CD4-positive, alpha-beta T cell (primary cell): ENCODE results near the gene SLC25A3. TPM values are rescaled to one million over a fixed set of nuclear protein-coding genes. Genes with fewer than 3 reads are reported as not detected.

Experiments
- ATAC-seq: fragments of 200-7000 bp; cut with Tn5 transposase; one replicate; pipeline ENCODE4 v1.10.0; 2022; ENCODE audit warnings: mild to moderate bottlenecking; ENCODE audit not compliant: poor library complexity
- CTCF ChIA-PET: fragments of 350-600 bp; sonication (Branson Sonifier 250); formaldehyde crosslinking; loops from one replicate; lab custom pipeline; 2021; ENCODE audit warnings: antibody characterized with exemption, inconsistent platforms; lab: Charles Lee
- POLR2A ChIA-PET: fragments of 350-600 bp; sonication (Branson Sonifier 250); formaldehyde crosslinking; loops from one replicate; lab custom pipeline; 2021; ENCODE audit warnings: antibody characterized with exemption, inconsistent platforms; lab: Charles Lee
- DNase-seq, 14 experiments: peaks; one replicate each; pipeline ENCODE4 v3.0.0-alpha.2; 2013 to 2020; ENCODE audit warnings: mixed read lengths in 2 of 14
- H3K27ac ChIP-seq, 2 donors: one replicate each; pipeline versions ENCODE4 v1.5.1 to v1.7.0; 2013; ENCODE audit warnings: low read length in 2 of 2, low read depth in 1 of 2, mild to moderate bottlenecking in 1 of 2
- H3K27me3 ChIP-seq, 2 experiments: 1 replicate in 1 of 2; 2 replicates in 1 of 2; pipeline versions ENCODE4 v1.6.1 to v1.7.0; 2013; ENCODE audit warnings: low read length in 2 of 2, control low read depth in 1 of 2, mild to moderate bottlenecking in 1 of 2, moderate library complexity in 1 of 2; ENCODE audit not compliant: insufficient read depth in 2 of 2, control insufficient read depth in 1 of 2
- H3K36me3 ChIP-seq: one replicate; pipeline ENCODE4 v1.6.1; 2013; ENCODE audit warnings: low read length, control low read depth; ENCODE audit not compliant: insufficient read depth
- H3K4me1 ChIP-seq: one replicate; pipeline ENCODE4 v1.6.1; 2013; ENCODE audit warnings: low read length, control low read depth; ENCODE audit not compliant: insufficient read depth
- H3K4me3 ChIP-seq: one replicate; pipeline ENCODE4 v1.5.1; 2013; ENCODE audit warnings: mild to moderate bottlenecking, low read length, moderate library complexity
- H3K9me3 ChIP-seq, 2 experiments: 1 replicate in 1 of 2; 2 replicates in 1 of 2; pipeline versions ENCODE4 v1.6.1 to v1.7.0; 2013; ENCODE audit warnings: low read length in 2 of 2, mild to moderate bottlenecking in 2 of 2, control low read depth in 1 of 2, moderate library complexity in 1 of 2; ENCODE audit not compliant: control insufficient read depth in 1 of 2, insufficient read depth in 1 of 2
- H3K27ac Mint-ChIP-seq: one replicate; pipeline ENCODE4 v1.8.0; 2020; ENCODE audit warnings: mixed read lengths
- H3K27me3 Mint-ChIP-seq: one replicate; pipeline ENCODE4 v1.8.0; 2021; ENCODE audit warnings: mixed read lengths
- H3K36me3 Mint-ChIP-seq: one replicate; pipeline ENCODE4 v1.8.0; 2021; ENCODE audit warnings: low read depth, mixed read lengths
- H3K4me1 Mint-ChIP-seq: one replicate; pipeline ENCODE4 v1.8.0; 2021; ENCODE audit warnings: low read depth, mixed read lengths
- H3K4me3 Mint-ChIP-seq: one replicate; pipeline ENCODE4 v1.8.0; 2020; ENCODE audit warnings: mild to moderate bottlenecking, mixed read lengths
- H3K9me3 Mint-ChIP-seq: one replicate; pipeline ENCODE4 v1.8.0; 2020; ENCODE audit warnings: mixed read lengths
- CTCF ChIP-seq: fragments of 200-600 bp; IDR thresholded peaks from one replicate; pipeline ENCODE4 v1.8.0; 2022; ENCODE audit warnings: antibody characterized with exemption, mild to moderate bottlenecking
- intact Hi-C, 2 experiments: fragments of 100-400 bp; cut with DNase I in 1 of 2; cut with micrococcal nuclease in 1 of 2; formaldehyde crosslinking; loops; one replicate each; pipeline versions ENCODE4 v1.15.1 to v1.9.0; 2023 to 2025; cut with DNase I, micrococcal nuclease
- total RNA-seq, 174 experiments: library from RNA in 2 of 174; stranded (reverse) in 2 of 174; gene quantifications; one replicate each; pipeline ENCODE4 v1.2.3 and lab custom pipeline; 2021 to 2026

The SLC25A3 gene
- total RNA-seq, 2 experiments from 2014 or later: 602 to 615 TPM

GRCh38 chr12:98612696-98613334, 19.3 kb downstream of the SLC25A3 start:
- TF ChIP-seq CTCF: no peak
- ATAC-seq (no peak), DNase-seq (peak in 1 of 14 experiments; percentile 20)
- H3K27ac Mint-ChIP-seq: peak overlapping the region; percentile 56
- Histone ChIP-seq H3K36me3 (no peaks in the 10 kb centered on the region), H3K9me3 (no peaks in the 10 kb centered on the region), H3K27me3 (no peaks in the 10 kb centered on the region), H3K4me1 (no peaks in the 10 kb centered on the region), H3K27ac (no peak overlapping the region), H3K4me3 (no peak overlapping the region)
- no peak overlapping the region for H3K4me3 Mint-ChIP-seq
- no peaks in the 10 kb centered on the region for H3K27me3 Mint-ChIP-seq
- CTCF ChIA-PET: no interaction called here
- POLR2A ChIA-PET: no interaction called here
- intact Hi-C loops: no loop called here
- H3K36me3 Mint-ChIP-seq: no peaks in the 10 kb centered on the region
- H3K4me1 Mint-ChIP-seq: peaks cover 6% of the 10 kb centered on the region
- no peaks in the 10 kb centered on the region for H3K9me3 Mint-ChIP-seq

GRCh38 chr12:98618952-98619351, 25.5 kb downstream of the SLC25A3 start:
- no peaks in the 10 kb centered on the region for H3K9me3 Mint-ChIP-seq
- no peak overlapping the region for H3K27ac Mint-ChIP-seq
- no peaks in the 10 kb centered on the region for H3K36me3 ChIP-seq
- no peak overlapping the region for H3K4me3 Mint-ChIP-seq
- ATAC-seq (no peak), DNase-seq (peak in 2 of 14 experiments; percentile 25 to 32)
- no peaks in the 10 kb centered on the region for H3K27me3 Mint-ChIP-seq
- no peaks in the 10 kb centered on the region for H3K9me3 ChIP-seq
- no peak overlapping the region for H3K27ac ChIP-seq
- no peak for TF ChIP-seq CTCF
- H3K36me3 Mint-ChIP-seq: no peaks in the 10 kb centered on the region
- H3K27me3 ChIP-seq: no peaks in the 10 kb centered on the region
- CTCF ChIA-PET: interaction anchor here (0.8 kb wide), 1 partner anchor 11 kb away, joined by 3 read pairs; no protein-coding TSS in a partner anchor
- H3K4me3 ChIP-seq: no peak overlapping the region
- no peaks in the 10 kb centered on the region for H3K4me1 ChIP-seq
- intact Hi-C loops: no loop called here
- POLR2A ChIA-PET: interaction anchor here (1.9 kb wide), 1 partner anchor 25 kb away, joined by 6 read pairs; the partner anchor contains the start of gene SLC25A3
- H3K4me1 Mint-ChIP-seq: no peaks in the 10 kb centered on the region

GRCh38 chr12:98635657-98636323, 42.3 kb downstream of the SLC25A3 start:
- H3K27ac ChIP-seq: no peak overlapping the region
- Mint-ChIP-seq H3K27me3 (no peaks in the 10 kb centered on the region), H3K4me3 (no peak overlapping the region), H3K9me3 (no peaks in the 10 kb centered on the region), H3K27ac (no peak overlapping the region), H3K4me1 (no peaks in the 10 kb centered on the region), H3K36me3 (peaks cover 6% of the 10 kb centered on the region)
- ATAC-seq (no peak), DNase-seq (no peak)
- no peak overlapping the region for H3K4me3 ChIP-seq
- no peak for TF ChIP-seq CTCF
- no peaks in the 10 kb centered on the region for H3K4me1 ChIP-seq
- intact Hi-C loops: no loop called here
- no peaks in the 10 kb centered on the region for H3K9me3 ChIP-seq
- CTCF ChIA-PET: interaction anchor here (0.8 kb wide), 1 partner anchor 18 kb away, joined by 3 read pairs; no protein-coding TSS in a partner anchor
- no peaks in the 10 kb centered on the region for H3K27me3 ChIP-seq
- POLR2A ChIA-PET: no interaction called here
- H3K36me3 ChIP-seq: peaks cover 2% of the 10 kb centered on the region
